ENCODE data around the gene RGS4.

The RGS4 gene

DNA sequence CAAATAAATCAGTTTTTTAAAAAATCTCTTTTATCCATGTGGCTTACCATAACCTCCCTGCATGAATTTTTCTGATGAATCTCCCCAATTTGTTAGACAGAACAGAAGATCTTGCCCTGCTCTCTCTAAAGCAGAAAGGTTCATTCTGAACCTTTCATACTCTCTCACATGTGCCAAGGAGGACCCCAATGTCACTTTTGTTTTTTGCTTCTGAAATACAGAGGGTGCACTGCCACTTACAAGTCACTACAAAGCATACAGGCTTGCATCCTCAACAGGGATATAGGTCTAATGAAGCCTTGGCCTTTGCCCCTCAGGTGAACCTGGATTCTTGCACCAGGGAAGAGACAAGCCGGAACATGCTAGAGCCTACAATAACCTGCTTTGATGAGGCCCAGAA, 4.8 kb downstream of the RGS4 start:
- ChIA-PET CTCF (no interaction called here), POLR2A (no interaction called here)
- DNase-seq (ENCODE audit: extremely low spot score) = no peak
- TF ChIP-seq SUZ12 (IDR thresholded peaks at IDR 0.05) = no peak
- no peak for TF ChIP-seq HDGF (IDR thresholded peaks at IDR 0.05; ENCODE audit: borderline replicate concordance)
- no peak for TF ChIP-seq L3MBTL2 (conservative IDR thresholded peaks at IDR 0.05)
- no peak for TF ChIP-seq CTBP1 (IDR thresholded peaks at IDR 0.05; ENCODE audit: borderline replicate concordance)
- TF ChIP-seq TARDBP (IDR thresholded peaks at IDR 0.05) = no peak
- no peak for TF ChIP-seq FOXA1 (IDR thresholded peaks at IDR 0.05)
- no peak for TF ChIP-seq ELF4 (IDR thresholded peaks at IDR 0.05)
- no peak for TF ChIP-seq LEF1 (IDR thresholded peaks at IDR 0.05; ENCODE audit: borderline replicate concordance)
- TF ChIP-seq, protein P1, sequence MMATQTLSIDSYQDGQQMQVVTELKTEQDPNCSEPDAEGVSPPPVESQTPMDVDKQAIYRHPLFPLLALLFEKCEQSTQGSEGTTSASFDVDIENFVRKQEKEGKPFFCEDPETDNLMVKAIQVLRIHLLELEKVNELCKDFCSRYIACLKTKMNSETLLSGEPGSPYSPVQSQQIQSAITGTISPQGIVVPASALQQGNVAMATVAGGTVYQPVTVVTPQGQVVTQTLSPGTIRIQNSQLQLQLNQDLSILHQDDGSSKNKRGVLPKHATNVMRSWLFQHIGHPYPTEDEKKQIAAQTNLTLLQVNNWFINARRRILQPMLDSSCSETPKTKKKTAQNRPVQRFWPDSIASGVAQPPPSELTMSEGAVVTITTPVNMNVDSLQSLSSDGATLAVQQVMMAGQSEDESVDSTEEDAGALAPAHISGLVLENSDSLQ (IDR thresholded peaks at IDR 0.05) = no peak
- TF ChIP-seq BHLHE40 (IDR thresholded peaks at IDR 0.05; ENCODE audit: borderline replicate concordance) = no peak
- no peak for TF ChIP-seq FOXM1 (IDR thresholded peaks at IDR 0.05; ENCODE audit: borderline replicate concordance)
- no peak for TF ChIP-seq NFRKB (IDR thresholded peaks at IDR 0.05)
- no peak for TF ChIP-seq ZNF384 (IDR thresholded peaks at IDR 0.05)
- no peak for TF ChIP-seq SP1 (IDR thresholded peaks at IDR 0.05)
- no peak for TF ChIP-seq FOXK2 (IDR thresholded peaks at IDR 0.05)
- TF ChIP-seq ARNT (IDR thresholded peaks at IDR 0.05) = no peak

DNA sequence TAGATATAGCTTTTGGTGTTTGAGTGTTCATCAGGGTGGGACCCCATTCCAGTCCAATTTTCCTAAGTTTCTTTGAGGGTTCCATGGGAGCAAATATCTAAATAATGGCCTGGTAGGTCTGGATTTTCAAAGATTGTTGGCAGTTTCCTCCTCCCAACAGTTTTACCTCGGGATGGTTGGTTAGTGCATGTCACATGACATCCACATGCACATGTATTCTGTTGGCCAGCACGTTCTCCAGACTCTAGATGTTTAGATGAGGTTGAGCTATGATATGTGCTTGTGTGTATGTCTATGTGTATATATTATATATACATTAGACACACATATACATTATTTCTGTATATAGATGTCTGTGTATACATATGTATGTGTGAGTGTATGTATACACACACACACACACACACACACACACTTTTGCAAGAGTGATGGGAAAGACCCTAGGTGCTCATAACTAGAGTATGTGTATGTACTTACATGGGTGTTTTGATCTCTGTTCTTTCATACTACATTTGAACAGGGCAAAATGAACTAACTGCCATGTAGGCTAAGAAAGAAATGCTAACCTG, 5.6 kb downstream of the RGS4 start:
- POLR2A ChIA-PET = no interaction called here
- CTCF ChIA-PET = no interaction called here
- TF ChIP-seq L3MBTL2 (conservative IDR thresholded peaks at IDR 0.05) = no peak; the same call in 1 of the 2 replicates
- no peak for TF ChIP-seq FOXK2 (IDR thresholded peaks at IDR 0.05)
- no peak for TF ChIP-seq CTBP1 (IDR thresholded peaks at IDR 0.05; ENCODE audit: borderline replicate concordance)
- TF ChIP-seq SP1 (IDR thresholded peaks at IDR 0.05) = no peak
- TF ChIP-seq SUZ12 (IDR thresholded peaks at IDR 0.05) = no peak
- TF ChIP-seq NFRKB (IDR thresholded peaks at IDR 0.05) = no peak
- TF ChIP-seq, protein P1 (IDR thresholded peaks at IDR 0.05) = no peak
- TF ChIP-seq ARNT (IDR thresholded peaks at IDR 0.05) = no peak
- no peak for TF ChIP-seq FOXM1 (IDR thresholded peaks at IDR 0.05; ENCODE audit: borderline replicate concordance)
- no peak for TF ChIP-seq TARDBP (IDR thresholded peaks at IDR 0.05)
- no peak for TF ChIP-seq FOXA1 (IDR thresholded peaks at IDR 0.05)
- no peak for TF ChIP-seq ZNF384 (IDR thresholded peaks at IDR 0.05)
- DNase-seq (ENCODE audit: extremely low spot score) = no peak

DNA sequence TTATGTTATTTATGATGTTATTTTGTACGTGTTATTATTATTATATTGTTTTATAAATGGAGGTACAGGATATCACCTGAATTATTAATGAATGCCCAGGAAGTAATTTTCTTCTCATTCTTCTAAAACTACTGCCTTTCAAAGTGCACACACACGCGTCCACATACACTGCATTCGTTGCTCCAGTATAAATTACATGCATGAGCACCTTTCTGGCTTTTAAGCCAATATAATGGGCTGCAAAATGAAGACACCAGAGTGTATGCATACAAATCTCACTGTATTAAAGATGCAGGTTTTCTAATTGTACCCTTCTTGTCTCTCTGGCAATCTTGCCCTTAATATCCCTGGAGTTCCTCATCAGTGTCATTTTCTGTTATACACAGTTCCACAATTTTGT, 6.9 kb downstream of the RGS4 start:
- POLR2A ChIA-PET = no interaction called here
- CTCF ChIA-PET = no interaction called here
- DNase-seq (ENCODE audit: extremely low spot score) = no peak
- TF ChIP-seq NFRKB (IDR thresholded peaks at IDR 0.05) (no peak), FOXK2 (IDR thresholded peaks at IDR 0.05) (no peak), FOXM1 (IDR thresholded peaks at IDR 0.05; ENCODE audit: borderline replicate concordance) (no peak), FOXA1 (IDR thresholded peaks at IDR 0.05) (no peak), ZNF384 (IDR thresholded peaks at IDR 0.05) (no peak), L3MBTL2 (conservative IDR thresholded peaks at IDR 0.05) (no peak), ELF4 (IDR thresholded peaks at IDR 0.05) (no peak), SUZ12 (IDR thresholded peaks at IDR 0.05) (no peak), TARDBP (IDR thresholded peaks at IDR 0.05) (no peak), ARNT (IDR thresholded peaks at IDR 0.05) (no peak), BHLHE40 (IDR thresholded peaks at IDR 0.05; ENCODE audit: borderline replicate concordance) (no peak), LEF1 (IDR thresholded peaks at IDR 0.05; ENCODE audit: borderline replicate concordance) (no peak), SP1 (IDR thresholded peaks at IDR 0.05) (no peak), HDGF (IDR thresholded peaks at IDR 0.05; ENCODE audit: borderline replicate concordance) (no peak), CTBP1 (IDR thresholded peaks at IDR 0.05; ENCODE audit: borderline replicate concordance) (no peak)
- TF ChIP-seq, protein P1 (IDR thresholded peaks at IDR 0.05) = no peak

DNA sequence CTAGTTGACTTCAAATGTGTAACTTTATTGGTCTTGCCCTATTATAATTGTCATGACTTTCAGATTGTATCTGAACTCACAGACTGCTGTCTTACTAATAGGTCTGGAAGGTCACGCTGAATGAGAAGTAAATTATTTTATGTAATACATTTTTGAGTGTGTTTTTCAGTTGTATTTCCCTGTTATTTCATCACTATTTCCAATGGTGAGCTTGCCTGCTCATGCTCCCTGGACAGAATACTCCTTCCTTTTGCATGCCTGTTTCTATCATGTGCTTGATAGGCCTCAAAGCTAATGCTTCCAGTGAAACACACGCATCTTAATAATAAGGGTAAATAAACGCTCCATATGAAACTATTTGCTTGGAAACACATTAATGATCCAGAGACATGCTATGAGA, 7.3 kb downstream of the RGS4 start:
- DNase-seq (ENCODE audit: extremely low spot score) = no peak
- TF ChIP-seq FOXK2 (IDR thresholded peaks at IDR 0.05) (no peak), BHLHE40 (IDR thresholded peaks at IDR 0.05; ENCODE audit: borderline replicate concordance) (no peak), FOXM1 (IDR thresholded peaks at IDR 0.05; ENCODE audit: borderline replicate concordance) (no peak), CTBP1 (IDR thresholded peaks at IDR 0.05; ENCODE audit: borderline replicate concordance) (no peak), ELF4 (IDR thresholded peaks at IDR 0.05) (no peak), SUZ12 (IDR thresholded peaks at IDR 0.05) (no peak), ARNT (IDR thresholded peaks at IDR 0.05) (no peak), FOXA1 (IDR thresholded peaks at IDR 0.05) (no peak), L3MBTL2 (conservative IDR thresholded peaks at IDR 0.05) (no peak), NFRKB (IDR thresholded peaks at IDR 0.05) (no peak), ZNF384 (IDR thresholded peaks at IDR 0.05) (no peak), TARDBP (IDR thresholded peaks at IDR 0.05) (no peak), HDGF (IDR thresholded peaks at IDR 0.05; ENCODE audit: borderline replicate concordance) (no peak), SP1 (IDR thresholded peaks at IDR 0.05) (no peak), LEF1 (IDR thresholded peaks at IDR 0.05; ENCODE audit: borderline replicate concordance) (no peak)
- TF ChIP-seq, protein P1 (IDR thresholded peaks at IDR 0.05) = no peak
- CTCF ChIA-PET = no interaction called here
- POLR2A ChIA-PET = no interaction called here

DNA sequence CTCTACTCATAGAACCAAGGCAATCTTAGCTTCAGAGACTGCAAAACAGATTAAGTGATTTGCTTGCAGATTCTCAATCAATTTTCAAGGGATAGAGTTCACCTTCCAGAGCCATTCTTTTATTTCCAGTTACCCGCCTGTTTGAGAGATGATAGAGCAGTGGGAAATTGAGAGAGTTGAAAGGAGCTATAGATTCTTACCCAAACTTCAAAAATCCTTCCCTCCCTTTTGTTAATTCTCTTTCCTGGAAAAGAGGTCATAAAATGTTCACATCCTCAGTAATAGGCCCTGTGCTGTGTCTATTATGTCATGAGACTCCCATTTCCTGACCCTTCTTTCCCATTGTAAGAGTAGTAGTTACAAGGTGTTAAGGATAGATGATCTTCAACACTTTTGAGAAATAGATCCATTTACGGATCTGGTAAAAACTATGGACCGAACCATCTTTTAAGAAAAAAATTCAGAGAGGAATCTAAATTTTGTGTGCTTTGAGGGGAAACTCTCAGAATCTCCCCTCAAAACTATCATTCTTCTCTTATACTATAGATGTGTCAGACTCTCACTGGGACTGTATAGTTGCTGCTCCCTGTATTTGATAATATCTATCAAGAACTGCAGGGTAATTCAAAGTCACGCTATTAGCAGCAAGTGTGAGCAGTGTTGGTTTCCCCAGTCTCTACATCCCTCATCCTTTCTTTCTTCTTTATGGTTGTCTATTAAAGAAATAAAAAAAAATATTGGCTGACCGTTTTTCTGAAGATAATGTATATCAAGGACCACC, 8.0 kb downstream of the RGS4 start:
- TF ChIP-seq L3MBTL2 (conservative IDR thresholded peaks at IDR 0.05) (no peak), BHLHE40 (IDR thresholded peaks at IDR 0.05; ENCODE audit: borderline replicate concordance) (no peak), ZNF384 (IDR thresholded peaks at IDR 0.05) (no peak), SP1 (IDR thresholded peaks at IDR 0.05) (no peak), ELF4 (IDR thresholded peaks at IDR 0.05) (no peak), TARDBP (IDR thresholded peaks at IDR 0.05) (no peak), FOXA1 (IDR thresholded peaks at IDR 0.05) (no peak), FOXK2 (IDR thresholded peaks at IDR 0.05) (no peak)
- ChIA-PET POLR2A (no interaction called here), CTCF (no interaction called here)
- no peak for DNase-seq (ENCODE audit: extremely low spot score)

All from HEK293T (cell line).